ENCODE measurements around the gene LRRFIP2.

GRCh38 chr3:37147666-37148065 lies 26.7 kb downstream of the LRRFIP2 start:
- no peak for TF ChIP-seq CTCF (IDR thresholded peaks at IDR 0.05)
- no peak for TF ChIP-seq POLR2AphosphoS5 (IDR thresholded peaks at IDR 0.05)
- no peak for TF ChIP-seq EP300 (IDR thresholded peaks at IDR 0.05)
- TF ChIP-seq POLR2A (IDR thresholded peaks at IDR 0.05) = no peak

Measured in suprapubic skin (tissue), 4 donors.